ENCODE data around the gene LEFTY1. TPM values are rescaled to one million over a fixed set of nuclear protein-coding genes. Genes with fewer than 3 reads are reported as not detected.

The LEFTY1 gene
- total and polyA plus RNA-seq, 9 of the 15 experiments (the other 6 are each of a cell fraction or from before 2014, with no cell fraction given) = 0.07 to 0.24 (median 0.17) TPM; not detected in 5

DNA sequence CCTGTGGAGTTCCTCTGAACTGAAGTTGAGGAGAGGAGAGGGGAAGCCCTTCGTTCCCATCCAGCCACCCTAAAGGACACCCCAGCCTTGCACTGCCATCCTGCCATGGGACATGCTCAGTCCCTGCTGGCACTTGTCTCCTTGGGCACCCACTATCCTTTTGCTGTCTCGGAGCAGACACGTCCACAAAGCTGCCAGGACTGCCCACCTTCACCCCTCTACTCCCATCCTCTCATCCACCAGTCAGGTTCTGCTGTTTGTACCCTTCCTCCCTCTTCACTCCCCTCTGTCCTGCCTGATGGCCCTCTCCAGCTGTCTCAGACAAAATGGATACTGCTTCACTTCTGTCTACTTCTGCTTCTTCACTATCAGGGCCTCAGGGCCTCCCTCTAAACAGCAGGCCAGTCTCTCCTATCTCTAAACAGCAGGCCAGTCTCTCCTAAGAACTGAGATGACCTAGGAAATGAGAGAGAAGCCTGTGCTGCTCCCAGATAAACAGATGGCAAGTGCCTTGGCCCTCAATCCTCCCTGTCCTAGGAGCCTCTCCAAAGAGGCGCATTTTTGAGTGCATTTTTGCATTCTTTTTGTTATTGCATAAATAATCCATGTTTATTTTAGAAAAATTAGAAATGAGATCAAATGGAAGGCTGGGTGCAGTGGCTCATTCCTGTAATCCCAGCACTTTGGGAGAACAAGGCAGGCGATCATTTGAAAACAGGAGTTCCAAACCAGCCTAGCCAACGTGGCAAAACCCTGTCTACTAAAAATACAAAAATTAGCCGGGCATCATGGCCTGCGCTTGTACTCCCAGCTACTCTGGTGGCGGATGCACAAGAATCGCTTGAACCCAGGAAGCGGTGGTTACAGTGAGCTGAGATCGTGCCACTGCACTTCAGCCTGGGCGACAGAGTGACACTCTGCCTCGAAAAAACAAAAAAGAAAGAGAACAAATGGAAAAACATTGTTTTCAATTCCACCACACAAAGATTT, 39.5 kb upstream of the LEFTY1 start (continued):
- TF ChIP-seq GMEB1 (CRISPR knock-in tag; IDR thresholded peaks at IDR 0.05) (0 out of 2 replicates have a peak, but pooled peaks have one; percentile 36), SREBF2 (CRISPR knock-in tag; IDR thresholded peaks at IDR 0.05) (no peak), CAMTA2 (CRISPR knock-in tag; conservative IDR thresholded peaks at IDR 0.05) (no peak), POU5F1 (IDR thresholded peaks at IDR 0.05; ENCODE audit: borderline replicate concordance, low read depth, low read length, partially characterized antibody) (no peak), PREB (CRISPR knock-in tag; IDR thresholded peaks at IDR 0.05) (no peak), LARP7 (IDR thresholded peaks at IDR 0.05) (peak; percentile 96), ZNF354B (CRISPR knock-in tag; IDR thresholded peaks at IDR 0.05) (peak; percentile 67; the same call in 1 of the 2 replicates), OTX1 (CRISPR knock-in tag; IDR thresholded peaks at IDR 0.05) (peak; percentile 99), CHCHD3 (CRISPR knock-in tag; IDR thresholded peaks at IDR 0.05) (0 out of 2 replicates have a peak, but pooled peaks have one; percentile 74), XRCC5 (IDR thresholded peaks at IDR 0.05; ENCODE audit: low read depth, low read length) (peak; percentile 92; the same call in 1 of the 2 replicates), ZNF764 (CRISPR knock-in tag; IDR thresholded peaks at IDR 0.05; ENCODE audit: low read depth) (no peak), RUNX1 (IDR thresholded peaks at IDR 0.05; ENCODE audit: low read depth) (peak; percentile 73; the same call in 1 of the 2 replicates), ZBTB49 (CRISPR knock-in tag; IDR thresholded peaks at IDR 0.05; ENCODE audit: borderline replicate concordance) (no peak), ZNF263 (CRISPR knock-in tag; IDR thresholded peaks at IDR 0.05; ENCODE audit: borderline replicate concordance) (peak; percentile 73; the same call in 1 of the 2 replicates), TFAM (CRISPR knock-in tag; conservative IDR thresholded peaks at IDR 0.05) (no peak), RB1 (IDR thresholded peaks at IDR 0.05; ENCODE audit: low read depth) (0 out of 2 replicates have a peak, but pooled peaks have one; percentile 49), SRSF3 (IDR thresholded peaks at IDR 0.05; ENCODE audit: insufficient read depth, low read length) (no peak)
- TF ChIP-seq, protein P1, sequence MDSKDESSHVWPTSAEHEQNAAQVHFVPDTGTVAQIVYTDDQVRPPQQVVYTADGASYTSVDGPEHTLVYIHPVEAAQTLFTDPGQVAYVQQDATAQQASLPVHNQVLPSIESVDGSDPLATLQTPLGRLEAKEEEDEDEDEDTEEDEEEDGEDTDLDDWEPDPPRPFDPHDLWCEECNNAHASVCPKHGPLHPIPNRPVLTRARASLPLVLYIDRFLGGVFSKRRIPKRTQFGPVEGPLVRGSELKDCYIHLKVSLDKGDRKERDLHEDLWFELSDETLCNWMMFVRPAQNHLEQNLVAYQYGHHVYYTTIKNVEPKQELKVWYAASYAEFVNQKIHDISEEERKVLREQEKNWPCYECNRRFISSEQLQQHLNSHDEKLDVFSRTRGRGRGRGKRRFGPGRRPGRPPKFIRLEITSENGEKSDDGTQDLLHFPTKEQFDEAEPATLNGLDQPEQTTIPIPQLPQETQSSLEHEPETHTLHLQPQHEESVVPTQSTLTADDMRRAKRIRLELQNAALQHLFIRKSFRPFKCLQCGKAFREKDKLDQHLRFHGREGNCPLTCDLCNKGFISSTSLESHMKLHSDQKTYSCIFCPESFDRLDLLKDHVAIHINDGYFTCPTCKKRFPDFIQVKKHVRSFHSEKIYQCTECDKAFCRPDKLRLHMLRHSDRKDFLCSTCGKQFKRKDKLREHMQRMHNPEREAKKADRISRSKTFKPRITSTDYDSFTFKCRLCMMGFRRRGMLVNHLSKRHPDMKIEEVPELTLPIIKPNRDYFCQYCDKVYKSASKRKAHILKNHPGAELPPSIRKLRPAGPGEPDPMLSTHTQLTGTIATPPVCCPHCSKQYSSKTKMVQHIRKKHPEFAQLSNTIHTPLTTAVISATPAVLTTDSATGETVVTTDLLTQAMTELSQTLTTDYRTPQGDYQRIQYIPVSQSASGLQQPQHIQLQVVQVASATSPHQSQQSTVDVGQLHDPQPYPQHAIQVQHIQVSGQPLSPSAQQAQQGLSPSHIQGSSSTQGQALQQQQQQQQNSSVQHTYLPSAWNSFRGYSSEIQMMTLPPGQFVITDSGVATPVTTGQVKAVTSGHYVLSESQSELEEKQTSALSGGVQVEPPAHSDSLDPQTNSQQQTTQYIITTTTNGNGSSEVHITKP (IDR thresholded peaks at IDR 0.05; ENCODE audit: partially characterized antibody) = peak; percentile 59

Measured in K562 (cell line).